Fibroblast of lung (primary cell): ENCODE measurements around the gene REPIN1.

ENCODE experiments used
- CTCF ChIP-seq, 2 donors: IDR thresholded peaks in 1 of 2; conservative IDR thresholded peaks in 1 of 2; 1 replicate in 1 of 2; 2 replicates in 1 of 2; pipeline ENCODE4 v1.5.1; 2011 to 2012; ENCODE audit warnings: low read length in 2 of 2, control low read depth in 1 of 2, inconsistent platforms in 1 of 2, low read depth in 1 of 2, mild to moderate bottlenecking in 1 of 2
- EZH2 ChIP-seq: IDR thresholded peaks from 2 replicates; pipeline ENCODE4 v1.5.1; 2012; ENCODE audit warnings: low read length, control low read depth, mild to moderate bottlenecking; ENCODE audit errors: missing control alignments

GRCh38 chr7:150404172-150404804, 35.7 kb downstream of the REPIN1 start:
- TF ChIP-seq CTCF (conservative IDR thresholded peaks at IDR 0.05 in 1 of 2, IDR thresholded peaks at IDR 0.05 in 1 of 2; ENCODE audit: low read depth in 1 of 2, low read length in 2 of 2): no peak
- no peak for TF ChIP-seq EZH2
